D341Med (cell line): ENCODE results near the gene RASD2.

Experiments used
- DNase-seq: peaks from one replicate; pipeline ENCODE4 v3.0.0; 2012; ENCODE audit warnings: low spot score

RASD2 gene

DNA sequence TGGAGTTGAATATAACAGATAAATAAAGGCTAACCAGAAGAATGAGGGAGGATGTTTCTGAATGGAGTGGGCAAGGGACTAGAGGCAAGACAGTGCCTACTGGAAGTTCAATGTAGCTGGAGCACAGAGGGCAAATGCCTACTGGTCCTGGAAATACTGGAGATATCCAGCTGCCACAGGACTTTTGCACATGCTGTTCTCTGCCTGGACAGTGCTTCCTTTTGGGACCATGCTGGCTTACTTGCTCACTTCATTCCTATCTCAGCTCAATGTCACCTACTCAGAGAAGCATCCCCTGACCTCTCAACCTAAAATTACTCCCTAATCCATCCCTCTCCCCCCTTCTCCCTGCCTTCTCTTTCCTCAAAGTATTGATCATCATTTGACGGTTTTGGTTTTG is 20.2 kb downstream of the RASD2 start:
- DNase-seq = no peak

DNA sequence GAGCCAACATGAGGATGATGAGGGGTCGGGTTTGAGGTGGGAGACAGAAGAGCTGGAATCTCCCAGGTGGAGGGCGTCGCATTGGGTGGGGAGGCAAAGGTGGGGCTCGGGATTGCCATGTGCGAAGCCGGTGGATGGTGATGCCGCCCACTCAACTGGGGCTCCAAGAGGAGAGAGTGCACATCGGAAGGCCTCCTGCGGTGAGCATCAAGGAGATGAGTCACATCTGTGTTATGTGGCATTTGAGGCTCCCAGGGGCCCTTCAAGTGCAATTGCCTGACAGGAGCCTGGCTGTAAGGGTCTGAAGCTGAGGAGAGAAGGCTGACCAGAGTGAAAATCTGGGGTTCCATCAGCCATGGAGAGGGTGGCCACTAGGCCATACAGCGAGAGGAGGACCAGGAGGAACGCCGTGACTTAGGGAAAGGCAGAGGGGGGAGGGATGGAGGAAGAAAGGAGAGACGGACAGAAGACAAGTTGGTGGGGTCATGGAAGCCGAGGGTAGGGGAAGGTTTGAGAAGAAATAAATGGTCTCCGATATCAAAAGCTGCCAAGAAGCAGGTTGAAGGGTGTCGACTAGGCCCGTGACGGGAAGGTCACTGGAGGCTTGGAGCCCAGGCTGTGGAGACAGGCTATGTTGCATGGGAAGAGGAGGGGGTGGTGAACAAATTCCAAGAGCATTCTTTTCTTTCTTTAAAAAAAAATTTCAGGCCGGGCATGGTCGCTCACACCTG is 21.3 kb downstream of the RASD2 start:
- DNase-seq = no peak

DNA sequence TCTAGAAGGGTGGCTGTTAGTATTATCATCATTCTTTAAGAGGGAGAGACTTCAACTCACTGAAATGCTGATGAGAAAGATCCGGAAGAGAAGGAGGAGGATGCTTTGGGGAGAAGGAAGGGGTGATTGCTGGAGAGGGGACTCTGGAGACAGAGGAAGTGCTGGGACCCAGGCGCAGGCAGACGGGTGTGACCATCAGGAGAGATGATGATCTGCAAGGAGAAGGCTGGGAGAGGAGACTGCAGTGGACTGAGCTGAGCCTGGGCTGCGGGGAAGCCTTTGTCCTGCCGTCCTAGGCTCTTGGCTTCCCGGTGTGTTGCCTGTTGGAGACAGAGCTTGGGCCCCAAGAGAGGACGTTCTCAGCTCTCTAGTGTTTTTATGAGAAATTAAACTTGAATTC is 22.6 kb downstream of the RASD2 start:
- DNase-seq = no peak

DNA sequence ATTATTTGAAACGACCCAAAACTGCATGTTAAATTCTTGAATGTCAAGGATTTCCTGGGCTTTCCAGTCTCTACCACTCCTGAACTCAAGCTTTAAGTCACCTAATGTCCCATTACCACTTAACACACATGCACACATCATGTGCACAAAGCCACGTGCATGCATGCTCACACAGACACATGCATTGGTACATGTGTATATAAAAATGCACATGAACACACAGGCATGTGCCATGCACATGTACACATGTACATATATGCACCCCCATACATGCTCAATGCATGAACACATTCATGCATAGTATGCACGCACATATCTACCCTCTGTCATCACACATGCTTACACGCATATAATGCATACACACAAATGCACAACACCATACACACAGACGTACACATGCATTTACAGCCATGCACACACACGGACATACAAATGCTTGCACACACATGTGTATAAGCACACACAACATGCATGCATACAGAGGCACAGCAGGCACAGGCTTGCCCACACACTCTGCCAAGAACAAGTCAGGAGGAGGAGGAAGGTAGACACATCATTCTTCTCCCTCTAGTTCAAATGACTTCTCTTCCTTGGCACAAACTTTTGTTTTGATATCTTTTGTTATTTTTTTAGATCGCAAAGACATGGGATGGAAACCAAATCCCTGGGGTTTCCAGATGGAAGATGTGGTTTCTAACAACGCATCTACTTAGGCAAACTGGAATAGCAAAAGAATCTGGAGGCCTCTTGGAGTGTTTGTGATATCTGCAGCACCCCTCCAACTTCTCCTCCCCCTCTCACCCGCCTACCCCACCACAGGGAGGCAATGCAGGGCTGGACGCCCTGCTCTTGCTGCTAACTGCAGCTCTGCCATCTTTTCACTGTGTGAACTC is 24.6 kb downstream of the RASD2 start:
- DNase-seq = no peak

DNA sequence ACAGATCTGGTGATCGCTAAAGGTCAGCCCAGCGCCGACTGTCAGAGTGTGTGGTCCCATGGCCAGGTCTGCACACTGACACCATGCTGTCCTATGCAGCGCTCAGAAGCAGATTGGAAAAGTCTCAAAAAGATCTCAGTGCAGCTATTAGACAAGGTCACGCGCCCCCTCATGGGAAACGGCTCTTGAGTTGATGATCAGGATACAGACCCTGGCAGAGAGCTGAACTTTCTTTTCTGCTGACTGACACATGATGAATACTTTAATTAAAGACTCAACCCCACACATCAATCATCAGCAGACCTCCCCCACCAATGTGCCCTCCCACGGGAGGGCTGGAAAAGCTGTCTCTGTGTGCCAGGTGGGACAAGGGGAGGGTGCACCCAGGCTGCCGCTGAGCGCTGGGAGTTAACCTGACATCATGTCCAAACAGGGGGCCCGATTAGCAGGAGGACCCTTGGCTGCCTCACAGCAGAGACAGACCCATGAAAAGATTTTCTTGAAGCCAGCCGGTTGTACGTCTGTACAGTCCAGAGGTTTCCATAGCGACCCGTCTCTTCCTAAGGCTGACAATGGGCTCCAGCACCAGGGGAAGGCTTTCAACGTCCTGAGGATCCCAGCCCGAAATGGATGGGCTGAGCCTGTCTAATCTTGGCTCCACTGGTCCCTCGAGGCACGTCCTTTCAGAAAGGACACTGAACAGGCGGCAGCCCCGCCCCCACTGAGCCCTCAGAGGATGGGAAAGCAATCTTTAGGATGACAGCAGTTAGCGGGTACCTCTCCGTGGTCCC is 26.9 kb downstream of the RASD2 start:
- DNase-seq = no peak

DNA sequence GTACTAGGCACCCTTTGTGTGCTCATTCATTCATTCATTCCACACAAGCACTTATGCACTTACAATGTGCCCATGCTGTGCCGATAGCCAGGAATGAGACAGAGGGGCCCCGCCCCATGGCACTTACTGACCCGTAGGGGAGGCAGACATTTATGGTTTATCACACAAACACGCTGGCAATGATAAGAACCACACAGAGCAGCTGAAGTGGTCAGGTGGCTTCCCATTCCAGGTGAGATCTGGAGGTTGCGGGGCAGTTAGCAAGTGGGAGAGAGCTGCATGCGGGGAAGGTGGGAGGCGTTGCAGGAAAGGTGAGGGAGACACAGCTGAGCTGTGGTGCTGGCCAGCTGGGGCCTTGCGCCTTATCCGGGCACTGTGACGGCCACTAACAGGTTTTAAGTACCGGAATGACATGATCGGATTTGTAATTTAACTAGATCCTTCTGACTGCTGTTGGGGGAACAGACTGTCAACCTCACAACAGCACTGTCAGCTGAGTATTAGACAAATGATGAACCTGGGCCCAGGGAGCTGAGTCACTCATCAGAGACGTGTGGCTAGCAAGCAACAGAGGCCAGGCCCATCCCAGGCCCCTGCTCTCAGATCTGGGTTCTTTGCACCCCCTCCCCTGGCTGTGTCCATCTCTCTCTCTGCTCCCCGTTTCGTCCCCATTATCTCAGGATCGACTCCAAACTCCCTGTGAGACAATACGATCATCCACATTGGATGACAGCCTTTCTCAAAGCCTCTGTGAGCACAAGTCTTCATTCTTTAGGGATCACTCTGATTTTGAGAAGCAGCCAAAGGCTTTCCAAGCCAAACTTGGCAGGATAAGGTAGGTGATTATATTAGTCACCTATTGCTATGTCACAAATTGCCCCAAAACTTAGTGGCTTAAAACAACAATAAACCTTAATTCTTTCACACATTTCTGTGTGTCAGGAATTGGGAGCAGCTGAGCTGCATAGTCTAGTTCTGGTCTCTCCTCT is 28.4 kb downstream of the RASD2 start:
- no peak for DNase-seq

DNA sequence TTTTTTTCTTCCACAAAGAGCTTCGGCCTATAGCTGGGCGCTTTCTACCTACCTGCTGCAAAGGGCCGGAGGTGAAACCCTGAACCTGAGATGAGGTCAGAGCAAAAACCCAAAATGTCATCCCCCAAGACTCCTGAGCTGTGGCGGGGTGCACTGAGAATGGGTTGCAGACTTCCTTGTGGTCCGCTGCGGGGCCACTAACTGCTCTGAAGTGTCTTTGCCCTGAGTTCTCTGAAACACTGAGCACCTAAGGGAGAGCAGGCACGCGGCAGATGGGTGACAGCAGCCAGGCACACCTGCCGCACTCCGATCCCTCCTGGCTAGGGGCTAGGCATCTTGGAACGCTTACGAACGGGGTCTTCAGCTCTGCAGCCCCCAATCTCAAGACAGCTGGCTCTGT is 29.3 kb downstream of the RASD2 start:
- DNase-seq = no peak

DNA sequence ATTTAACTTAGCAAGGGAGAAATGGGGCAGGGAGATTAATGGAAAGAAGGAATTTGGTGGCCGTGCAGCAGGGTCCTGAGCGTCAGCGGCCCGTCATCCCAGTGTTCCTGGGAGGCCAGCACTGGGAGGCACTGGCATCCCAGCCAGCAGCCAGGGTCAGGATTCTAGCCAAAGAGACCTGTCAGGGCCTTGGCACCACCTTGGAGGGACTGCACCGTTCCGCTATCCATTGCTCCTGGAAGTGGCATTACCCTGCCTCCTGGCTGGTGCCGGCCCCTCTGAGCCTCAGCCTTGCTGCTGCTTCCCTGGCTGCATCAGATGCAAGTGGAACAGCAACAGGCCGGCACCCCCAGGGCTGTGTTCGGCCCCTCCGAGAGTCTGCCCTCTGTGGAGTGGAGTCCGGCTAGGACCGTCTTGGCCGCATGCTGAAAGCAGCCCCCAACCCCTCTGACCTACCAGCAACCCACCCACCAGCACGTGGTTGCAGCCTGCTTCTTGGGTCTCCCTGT is 30.1 kb downstream of the RASD2 start:
- DNase-seq = no peak

DNA sequence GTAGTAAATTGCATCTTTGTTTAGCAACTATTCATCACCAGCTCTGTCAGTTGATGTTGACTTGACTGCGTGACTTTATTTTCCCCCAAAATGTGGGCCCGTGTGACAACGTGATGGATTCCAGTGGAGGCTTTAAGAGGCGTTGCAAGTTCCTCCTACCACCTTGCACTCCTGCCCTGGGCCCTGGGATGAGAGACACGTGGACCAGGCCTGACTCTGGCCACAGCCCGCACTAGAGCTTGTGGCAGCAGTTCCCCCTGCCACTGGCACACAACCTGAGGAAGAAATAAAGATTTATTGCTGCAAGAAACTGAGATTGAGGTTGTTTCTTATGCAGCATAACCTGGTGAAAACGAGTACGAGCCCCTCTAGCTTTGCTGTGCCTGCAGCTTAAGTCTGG is 31.9 kb downstream of the RASD2 start:
- DNase-seq = no peak

DNA sequence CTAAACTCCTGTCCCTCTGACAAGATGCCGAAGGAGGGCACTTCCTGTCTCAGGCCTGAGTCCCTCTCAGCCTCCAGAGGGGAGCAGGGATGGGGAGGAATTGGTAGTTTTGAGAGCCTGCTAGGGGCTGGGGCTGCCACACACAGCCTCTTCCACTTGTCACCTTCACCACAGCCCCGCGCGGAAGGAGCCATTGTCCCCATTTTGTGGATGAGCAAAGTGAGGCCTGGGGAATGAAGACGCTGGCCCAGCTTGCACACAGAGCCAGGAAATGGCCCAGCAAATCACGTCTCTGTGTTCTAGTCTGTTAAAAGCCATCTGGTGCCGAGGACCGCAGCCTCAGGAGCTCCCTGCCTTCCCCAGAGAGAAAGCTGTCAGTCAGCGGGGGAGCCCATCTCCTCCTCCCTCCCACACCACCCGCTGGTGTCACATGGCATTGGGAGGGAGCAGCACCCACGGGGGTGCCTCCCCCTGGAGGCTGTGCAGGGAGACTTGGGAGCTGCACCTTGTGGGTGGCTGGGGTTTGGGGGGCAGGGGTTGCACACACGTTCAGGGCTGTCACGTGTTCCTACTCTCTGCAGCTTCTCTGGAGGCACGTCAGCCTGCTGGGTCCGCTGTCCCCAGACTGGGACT is 34.6 kb downstream of the RASD2 start:
- DNase-seq = no peak

DNA sequence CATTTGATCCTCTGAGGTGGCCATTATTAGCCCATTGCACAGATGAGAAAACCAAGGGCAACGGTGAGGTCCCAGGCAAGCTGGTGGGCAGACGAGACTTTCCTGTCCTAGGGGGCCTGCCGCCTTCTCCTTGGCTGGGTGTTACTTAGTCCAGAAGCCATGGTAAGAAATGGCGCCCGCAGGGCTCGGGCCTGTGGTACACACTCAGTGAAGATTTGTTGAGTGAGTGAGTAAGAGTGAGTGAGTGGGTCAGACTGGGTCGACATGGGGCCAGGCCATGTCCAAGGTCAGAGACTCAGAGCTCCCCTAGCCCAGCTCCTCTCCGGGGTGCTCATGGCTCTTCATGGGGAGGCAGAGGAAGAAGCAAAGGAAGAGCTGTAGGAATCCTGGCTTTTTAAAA is 36.0 kb downstream of the RASD2 start:
- DNase-seq = no peak

DNA sequence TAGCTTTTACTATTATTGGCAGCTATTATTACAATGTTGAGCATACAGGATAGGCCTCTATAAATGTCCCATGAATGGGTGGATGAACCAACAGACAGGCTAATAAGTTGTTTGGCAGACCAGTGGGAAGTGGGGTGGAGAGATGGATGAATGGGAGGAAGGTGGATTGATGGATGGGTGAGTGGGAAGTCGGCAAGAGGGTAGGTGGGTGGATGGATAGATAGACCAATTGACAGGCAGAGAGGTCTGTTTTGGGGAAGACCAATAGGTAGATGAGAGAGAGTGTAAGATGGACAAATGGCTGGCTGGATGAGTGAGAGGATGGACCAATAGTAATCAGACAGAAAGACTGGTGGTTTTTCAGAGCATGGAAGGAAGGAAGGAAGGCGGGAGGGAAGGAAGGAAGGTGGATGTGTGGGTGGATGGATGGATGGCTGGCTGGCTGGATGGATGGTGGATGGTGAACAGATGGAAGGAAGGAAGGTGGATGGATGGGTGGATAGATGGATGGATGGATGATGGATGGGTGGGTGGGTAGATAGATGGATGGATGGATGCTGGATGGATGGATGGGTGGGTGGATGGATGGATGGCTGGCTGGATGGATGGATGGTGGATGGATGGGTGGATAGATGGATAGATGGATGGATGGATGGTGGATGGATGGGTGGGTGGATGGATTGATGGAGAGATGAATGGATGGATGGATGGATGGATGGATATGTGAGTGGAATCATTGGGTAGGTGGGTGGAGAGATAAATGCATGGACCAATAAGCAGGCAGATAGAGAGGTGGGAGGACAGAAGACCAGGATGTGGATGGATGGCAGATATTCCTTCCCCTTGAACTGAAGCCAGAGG is 37.4 kb downstream of the RASD2 start:
- no peak for DNase-seq

DNA sequence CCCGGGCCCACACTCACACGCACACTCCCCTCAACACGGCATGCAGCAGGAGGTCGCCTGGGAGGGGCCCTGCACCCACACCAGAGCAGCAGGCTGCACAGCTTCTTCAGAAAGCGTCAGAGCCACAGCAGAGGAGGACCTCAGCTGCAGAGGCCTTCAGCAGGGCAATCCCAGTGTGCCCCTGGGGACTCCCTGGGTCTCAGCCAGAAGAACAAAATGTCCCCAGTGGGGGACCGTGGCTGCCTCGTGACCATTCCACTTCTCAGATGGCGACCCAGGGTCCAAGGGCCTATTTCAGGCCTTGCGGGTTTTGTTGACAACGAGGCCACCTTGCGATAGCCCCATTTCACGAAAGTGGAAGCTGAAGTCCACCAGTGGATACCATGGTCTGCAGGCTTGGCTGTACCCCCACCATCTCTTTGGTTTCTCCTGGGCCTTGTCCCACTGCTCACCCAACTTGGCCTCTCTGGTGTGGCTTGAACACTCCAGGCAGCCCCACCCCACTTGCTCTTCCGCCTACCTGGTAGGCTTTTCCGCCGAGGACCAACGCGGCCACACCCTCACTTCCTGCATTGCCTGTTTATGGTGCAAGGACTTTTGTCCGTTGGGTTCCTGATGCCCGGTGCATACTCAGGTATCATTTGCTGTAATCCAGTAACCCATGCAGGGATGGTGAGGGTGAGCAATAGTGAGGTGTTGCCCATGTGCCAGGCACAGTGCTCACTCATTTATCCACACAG is 38.4 kb downstream of the RASD2 start:
- DNase-seq = no peak

DNA sequence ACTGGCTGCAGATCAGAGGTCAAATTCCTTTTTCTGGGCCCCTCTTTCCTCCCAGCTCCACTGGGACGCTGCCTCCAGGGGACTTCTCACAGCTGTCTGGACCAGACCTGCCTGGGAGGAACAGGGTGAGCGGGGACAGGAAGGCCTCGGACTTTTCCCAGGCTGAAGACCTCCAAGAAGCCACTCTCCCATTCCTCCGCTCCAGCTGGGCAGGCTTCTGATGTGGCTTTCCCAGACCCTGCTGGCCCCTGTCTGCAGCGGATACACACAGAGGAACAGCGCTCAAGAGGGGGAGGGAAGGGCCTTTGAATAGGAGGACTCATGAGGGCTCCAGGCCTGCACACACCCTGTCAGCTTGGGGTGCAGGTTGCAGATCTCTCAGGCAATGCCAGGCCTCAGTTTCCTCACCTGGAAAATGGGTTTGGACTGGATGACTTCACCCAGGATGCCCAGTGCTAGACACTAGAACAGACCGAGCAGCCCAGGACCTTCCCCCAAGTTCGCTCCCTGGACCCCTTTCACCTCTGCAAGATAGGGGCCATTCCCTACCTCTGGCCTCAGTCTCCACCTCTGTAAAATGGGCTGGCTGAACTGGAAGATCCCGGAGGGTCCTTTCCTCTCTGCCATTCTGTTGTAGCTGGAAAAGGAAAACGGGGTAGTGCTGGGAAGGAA is 39.9 kb downstream of the RASD2 start:
- DNase-seq = no peak

DNA sequence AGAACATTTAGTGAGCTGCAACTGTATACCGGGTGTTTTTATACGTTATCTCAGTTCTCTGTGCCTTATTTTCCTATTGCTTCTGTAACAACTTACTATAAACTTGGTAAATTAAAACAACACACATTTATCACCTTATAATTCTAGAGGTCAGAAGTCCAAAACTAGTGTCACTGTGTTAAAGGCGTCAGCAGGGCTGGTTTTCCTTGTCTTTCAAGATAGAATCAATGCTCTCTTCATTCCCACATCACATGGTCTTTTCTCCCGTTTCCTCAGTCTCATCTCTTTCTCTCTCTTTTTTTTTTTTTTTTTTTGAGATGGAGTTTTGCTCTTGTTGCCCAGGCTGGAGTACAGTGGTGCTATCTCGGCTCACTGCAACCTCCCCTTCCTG is 40.4 kb downstream of the RASD2 start:
- no peak for DNase-seq

DNA sequence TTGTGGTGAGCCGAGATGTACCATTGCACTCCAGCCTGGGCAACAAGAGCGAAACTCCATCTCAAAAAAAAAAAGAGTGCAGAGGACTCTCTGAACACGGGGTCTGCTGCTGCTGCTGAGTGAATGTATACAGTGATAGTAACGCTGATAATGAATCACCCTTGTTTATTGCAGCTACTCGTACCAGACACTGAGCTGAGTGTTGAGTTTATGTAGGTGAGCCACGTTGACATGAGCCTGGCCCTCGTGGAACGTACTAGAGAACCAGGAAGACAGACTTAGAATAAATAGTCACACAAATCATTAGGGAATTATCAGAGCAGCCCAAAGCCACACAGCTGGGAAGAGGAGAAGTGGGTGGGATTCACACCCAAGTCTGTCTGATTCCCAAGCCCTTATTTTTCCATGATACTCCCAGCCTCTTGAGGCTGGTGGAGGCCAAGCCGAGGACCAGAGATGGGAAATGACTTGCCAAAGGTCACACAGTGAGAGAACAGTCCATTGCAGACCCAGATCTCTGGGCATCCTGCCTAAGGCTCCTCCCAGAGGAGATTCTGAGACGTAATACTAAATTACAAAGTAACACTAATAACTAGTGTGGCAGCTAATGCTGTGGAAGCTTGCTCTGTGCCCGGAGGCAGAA is 41.7 kb downstream of the RASD2 start:
- no peak for DNase-seq

DNA sequence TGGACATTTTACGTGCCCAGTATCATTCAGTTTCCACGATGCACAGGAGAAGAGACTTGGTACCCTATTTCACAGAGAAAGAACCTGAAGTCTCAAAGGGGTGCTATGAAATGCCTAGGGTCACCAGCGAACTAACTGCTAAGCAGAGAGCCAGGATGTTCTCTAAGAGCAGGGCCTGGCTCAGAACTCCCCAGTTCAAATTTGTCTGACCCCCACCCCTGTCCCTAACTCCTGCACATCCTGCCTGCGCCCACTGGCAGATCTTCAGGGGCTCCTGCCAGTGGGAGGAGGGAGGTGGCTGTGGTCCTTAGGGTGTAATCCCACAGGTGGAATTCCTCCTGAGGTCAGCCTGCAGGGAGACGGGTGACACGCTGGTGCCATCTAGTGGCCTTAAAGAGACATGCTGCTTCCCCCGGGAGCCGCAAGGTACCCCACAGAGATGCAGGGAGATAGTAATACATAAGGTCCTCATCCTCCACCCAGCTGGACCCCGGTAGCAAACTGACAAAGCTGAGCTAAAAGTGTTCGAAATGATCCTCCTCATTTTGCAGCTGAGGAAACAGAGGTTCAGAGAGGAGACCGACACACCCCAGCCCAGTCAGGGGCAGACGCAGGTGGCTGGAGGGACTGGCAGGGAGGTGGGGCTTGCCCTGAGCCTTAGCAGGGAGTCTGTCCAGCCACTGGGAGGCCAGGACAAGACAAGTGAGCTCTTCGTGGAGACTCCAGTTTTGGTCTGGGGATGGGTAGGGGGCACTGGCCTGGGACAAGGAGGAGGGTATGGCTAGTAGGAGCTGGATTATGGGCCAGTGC is 42.4 kb downstream of the RASD2 start:
- peak; percentile 89 for DNase-seq
